Prostate gland (tissue), 2 donors: ENCODE measurements around the gene MUC20.

Source experiments
- CTCF ChIP-seq, 4 experiments: fragments of 200-600 bp in 2 of 4; fragments of 450-650 bp in 2 of 4; sonication (generic) in 2 of 4; IDR thresholded peaks; 1 replicate in 3 of 4; 2 replicates in 1 of 4; pipeline ENCODE4 v1.5.1; 2016 to 2019; ENCODE audit warnings: antibody characterized with exemption in 4 of 4, mild to moderate bottlenecking in 2 of 4, moderate library complexity in 2 of 4
- POLR2A ChIP-seq: fragments of 450-650 bp; IDR thresholded peaks from one replicate; pipeline ENCODE4 v1.6.1; 2016; ENCODE audit warnings: antibody characterized with exemption, mild to moderate bottlenecking
- POLR2AphosphoS5 ChIP-seq: sonication (generic); formaldehyde crosslinking; IDR thresholded peaks from one replicate; pipeline ENCODE4 v1.6.1; 2017; ENCODE audit warnings: antibody characterized with exemption

- TF ChIP-seq CTCF (IDR thresholded peaks at IDR 0.05): no peak
- no peak for TF ChIP-seq POLR2AphosphoS5
- TF ChIP-seq POLR2A: no peak
These were observed 8.9 kb downstream of the MUC20 start for GRCh38 chr3:195729476-195730251.
